Subcutaneous adipose tissue (tissue), 4 donors: ENCODE results near the gene FBXW4. TPM values are rescaled to one million over a fixed set of nuclear protein-coding genes. Genes with fewer than 3 reads are reported as not detected.

ENCODE experiments used
- total RNA-seq, 4 donors: library from RNA; depleted of rRNA; stranded (reverse); fragments of >200 nt; gene quantifications; one replicate each; pipeline ENCODE4 v1.1.0, GENCODE V29; 2016
- TF ChIP-seq, protein P1 (sequence below): fragments of 450-650 bp; IDR thresholded peaks from one replicate; pipeline ENCODE4 v1.5.1; 2016; ENCODE audit warnings: low read depth, mild to moderate bottlenecking, control low read depth, antibody characterized with exemption, moderate library complexity

The FBXW4 gene
- total RNA-seq, 4 donors from 2014 or later: 41.7 to 88.0 (median 57.7) TPM

DNA sequence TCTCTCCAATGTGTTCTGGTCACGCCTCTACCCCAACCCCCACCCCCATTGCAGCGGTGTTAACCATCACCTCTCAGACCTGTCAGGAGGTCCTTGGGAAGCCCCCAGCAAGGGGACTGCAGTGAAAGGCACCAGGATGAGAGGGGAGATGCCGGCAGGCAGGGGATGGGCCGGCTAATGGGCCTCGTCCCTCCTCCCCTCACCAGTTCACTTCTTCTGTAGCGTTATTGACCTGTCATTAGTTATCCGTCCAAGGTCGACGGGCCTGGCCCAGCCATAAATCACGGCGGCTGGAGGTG lies 125.7 kb downstream of the FBXW4 start:
- TF ChIP-seq, protein P1, sequence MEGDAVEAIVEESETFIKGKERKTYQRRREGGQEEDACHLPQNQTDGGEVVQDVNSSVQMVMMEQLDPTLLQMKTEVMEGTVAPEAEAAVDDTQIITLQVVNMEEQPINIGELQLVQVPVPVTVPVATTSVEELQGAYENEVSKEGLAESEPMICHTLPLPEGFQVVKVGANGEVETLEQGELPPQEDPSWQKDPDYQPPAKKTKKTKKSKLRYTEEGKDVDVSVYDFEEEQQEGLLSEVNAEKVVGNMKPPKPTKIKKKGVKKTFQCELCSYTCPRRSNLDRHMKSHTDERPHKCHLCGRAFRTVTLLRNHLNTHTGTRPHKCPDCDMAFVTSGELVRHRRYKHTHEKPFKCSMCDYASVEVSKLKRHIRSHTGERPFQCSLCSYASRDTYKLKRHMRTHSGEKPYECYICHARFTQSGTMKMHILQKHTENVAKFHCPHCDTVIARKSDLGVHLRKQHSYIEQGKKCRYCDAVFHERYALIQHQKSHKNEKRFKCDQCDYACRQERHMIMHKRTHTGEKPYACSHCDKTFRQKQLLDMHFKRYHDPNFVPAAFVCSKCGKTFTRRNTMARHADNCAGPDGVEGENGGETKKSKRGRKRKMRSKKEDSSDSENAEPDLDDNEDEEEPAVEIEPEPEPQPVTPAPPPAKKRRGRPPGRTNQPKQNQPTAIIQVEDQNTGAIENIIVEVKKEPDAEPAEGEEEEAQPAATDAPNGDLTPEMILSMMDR: no peak

DNA sequence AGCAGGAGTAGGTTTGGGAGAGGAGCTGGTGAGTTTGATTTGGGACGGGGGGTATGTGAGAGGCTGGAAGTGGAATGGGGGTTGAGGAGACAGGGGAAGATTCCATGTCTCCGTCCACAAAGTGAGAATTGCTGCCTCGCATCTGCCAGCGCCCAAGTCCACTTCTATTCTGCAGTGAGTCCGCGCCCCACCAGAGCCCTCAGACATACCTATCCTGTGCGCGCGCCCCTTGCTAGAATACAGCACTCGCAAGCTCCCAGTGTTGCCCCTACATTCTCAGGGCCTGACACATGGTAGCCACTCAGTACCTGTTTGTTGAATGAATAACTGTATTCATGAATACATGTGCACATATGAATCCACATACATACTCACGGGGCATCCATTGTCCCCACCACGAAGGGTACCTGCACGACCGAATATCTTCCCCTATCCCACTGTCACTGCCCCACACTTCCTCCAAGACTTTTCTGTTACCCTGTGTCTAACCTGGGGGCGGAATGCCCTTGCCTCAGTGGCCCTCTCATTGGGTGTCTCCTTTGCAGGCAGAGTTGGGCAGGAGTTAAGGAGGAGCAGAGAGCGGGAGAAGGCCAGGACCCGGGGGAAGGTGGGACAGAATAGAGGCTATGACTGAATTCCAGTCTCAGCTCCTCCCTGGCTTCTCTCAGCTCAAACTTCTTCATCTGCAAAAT lies 126.8 kb downstream of the FBXW4 start:
- TF ChIP-seq, protein P1: no peak

DNA sequence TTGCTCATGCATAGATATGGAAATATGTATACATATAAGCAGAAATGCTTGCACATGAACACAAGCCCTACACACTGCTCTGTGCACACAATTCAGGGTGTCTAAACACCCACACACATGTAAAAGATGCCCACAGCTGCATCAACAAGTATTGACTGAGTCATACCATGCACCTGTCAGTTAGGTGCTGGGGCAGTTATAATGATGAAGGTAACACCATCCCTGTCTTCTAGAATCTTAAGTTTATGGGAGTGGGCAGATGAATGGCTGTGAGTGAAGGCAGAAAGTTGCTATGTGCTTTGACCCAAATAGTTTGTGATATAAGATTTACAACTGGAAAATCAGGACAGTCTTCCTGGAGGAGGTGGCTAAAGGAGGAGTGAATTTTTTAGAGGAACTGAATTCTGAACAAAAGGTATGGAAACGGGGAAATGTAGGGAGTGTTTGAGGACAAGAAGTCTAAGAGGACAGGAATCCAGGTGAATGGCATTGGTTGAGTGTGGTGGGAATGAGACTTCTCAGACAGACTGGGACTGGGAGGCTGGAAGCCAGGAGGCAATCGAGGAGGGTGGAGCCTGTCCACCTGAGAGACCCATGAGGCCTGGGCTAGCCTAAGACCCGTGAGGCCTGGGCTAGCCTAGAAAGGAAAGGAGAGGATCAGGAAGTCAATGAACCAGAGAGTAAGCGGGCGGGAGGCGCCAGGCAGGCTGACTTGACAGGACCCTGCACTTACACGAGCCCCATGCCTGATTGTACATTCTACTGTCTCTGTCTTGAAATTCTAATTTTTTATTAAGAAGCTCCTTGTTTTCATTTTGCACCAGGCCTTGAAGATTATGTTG lies 127.6 kb downstream of the FBXW4 start:
- TF ChIP-seq, protein P1: no peak

DNA sequence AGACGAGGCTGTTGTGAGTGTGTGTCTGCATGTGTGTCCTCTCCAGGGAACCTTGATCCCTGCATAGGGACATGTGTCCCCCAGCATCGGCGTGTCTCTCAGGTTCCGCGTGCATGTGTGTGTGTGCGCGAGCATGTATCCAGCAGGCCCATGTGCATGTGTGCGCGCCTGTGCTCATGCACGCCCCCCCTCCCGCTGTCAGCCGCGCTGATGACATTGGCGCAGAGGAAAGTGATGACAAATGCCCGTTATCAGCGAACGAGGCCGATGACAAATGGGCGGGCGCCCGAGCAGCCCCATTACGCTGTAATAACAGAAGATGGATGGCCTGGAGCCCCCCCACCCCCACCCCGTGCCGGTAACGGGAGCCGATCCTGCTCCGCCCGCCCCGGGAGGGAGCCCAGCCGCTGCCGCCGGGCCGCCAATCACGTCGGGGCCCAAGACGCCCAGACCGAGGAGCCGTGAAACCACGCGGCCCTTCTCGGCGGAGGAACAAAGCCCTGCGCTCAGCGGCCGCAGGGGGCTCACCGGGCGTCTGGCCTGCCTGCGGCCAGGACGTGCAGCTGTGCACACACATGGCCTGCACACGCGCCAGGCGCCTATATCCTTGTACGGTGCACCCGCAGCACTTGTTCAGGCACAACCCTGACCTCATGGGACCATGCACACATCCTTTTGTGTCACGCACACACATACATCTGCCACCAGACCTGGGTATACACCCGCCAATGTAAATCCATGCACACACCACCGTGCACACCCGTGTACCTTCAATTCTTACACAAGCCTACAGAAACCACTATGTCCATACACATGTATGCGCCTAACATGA lies 128.4 kb downstream of the FBXW4 start:
- TF ChIP-seq, protein P1: no peak

DNA sequence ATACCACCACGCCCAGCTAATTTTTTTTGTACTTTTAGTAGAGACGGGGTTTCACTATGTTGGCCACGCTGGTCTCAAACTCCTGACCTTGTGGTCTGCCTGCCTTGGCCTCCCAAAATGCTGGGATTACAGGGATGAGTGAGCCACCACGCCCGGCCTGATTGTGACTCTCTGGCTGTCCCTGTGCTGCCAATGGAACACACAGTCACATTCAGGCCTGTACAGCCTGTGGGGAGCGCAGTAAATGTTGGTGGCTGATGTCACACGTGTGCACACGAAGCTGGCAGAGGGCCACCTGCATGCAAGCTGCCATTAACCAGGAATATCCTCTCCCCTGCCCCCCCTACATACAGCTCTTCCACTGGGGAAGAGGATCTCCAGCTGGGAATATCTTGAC lies 129.0 kb downstream of the FBXW4 start:
- TF ChIP-seq, protein P1: no peak

DNA sequence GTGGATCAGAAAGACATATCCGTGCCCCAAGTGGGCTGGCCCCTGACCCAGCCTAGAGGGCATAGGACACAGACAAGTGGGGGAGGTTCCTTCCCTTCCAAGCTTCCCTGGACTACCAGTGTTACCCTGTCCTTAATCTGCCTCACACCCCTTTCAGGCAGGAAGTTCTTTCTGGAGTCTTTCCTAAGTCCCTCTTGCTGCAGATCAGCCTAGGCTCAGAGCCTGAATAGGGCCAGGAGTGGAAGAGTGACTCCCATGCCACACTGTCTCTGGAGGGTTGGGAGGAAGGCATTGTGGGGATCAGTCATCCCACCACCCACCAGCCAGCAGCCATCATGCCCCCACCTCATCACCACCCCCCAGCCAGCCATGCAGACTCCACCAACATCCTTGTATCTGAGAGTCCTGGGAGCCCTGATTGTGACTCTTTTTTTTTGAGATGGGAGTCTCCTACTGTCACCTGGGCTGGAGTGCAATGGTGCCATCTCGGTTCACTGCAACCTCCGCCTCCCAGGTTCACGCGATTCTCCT lies 129.5 kb downstream of the FBXW4 start:
- TF ChIP-seq, protein P1: no peak

DNA sequence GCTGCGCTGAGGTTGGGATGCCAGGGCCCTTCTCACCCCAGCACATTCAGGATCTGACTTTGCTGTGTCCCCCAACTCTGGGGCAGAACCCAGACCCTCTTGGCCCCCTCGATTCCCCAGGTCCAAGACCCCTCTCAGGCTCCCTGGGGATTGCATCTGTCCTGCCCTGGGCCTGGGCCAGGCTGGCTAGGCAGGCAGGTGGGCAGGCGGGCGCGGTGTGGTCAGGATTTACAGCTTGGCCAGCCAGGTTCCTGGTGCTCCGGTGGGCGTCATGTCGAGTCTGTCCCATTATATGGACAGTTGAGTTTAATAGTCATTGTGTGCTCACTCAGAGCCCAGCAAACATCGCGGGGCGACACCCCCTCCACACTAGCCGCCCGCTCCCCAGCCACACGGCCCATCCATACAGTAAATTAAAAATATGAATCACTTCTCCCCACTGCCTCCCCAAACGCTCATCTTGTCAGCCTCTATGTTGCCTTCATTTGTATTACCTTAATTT lies 130.4 kb downstream of the FBXW4 start:
- TF ChIP-seq, protein P1: no peak
